A673 (cell line): ENCODE measurements around the gene MTX3. TPM values are rescaled to one million over a fixed set of nuclear protein-coding genes. Genes with fewer than 3 reads are reported as not detected.

Experiments
- BruUV-seq: library from RNA; stranded (reverse); fragments of 400-500 nt; replicated peaks from 2 replicates; lab custom pipeline; 2021; lab: Mats Ljungman, UMichigan
- CTCF ChIA-PET: fragments of 300-600 bp; sonication (Branson Sonifier 250); formaldehyde crosslinking; loops from one replicate; lab custom pipeline; 2022; ENCODE audit warnings: antibody characterized with exemption; lab: Charles Lee
- POLR2A ChIA-PET: fragments of 300-600 bp; sonication (Branson Sonifier 250); formaldehyde crosslinking; loops from one replicate; lab custom pipeline; 2022; ENCODE audit warnings: antibody characterized with exemption; ENCODE audit not compliant: low non-redundant PET; lab: Charles Lee
- DNase-seq: peaks from one replicate; pipeline ENCODE4 v3.0.0-alpha.2; 2015; ENCODE audit warnings: low spot score
- H3K27ac ChIP-seq: fragments of 200-600 bp; sonication (generic); 2 replicates; pipeline ENCODE4 v1.5.1; 2016; ENCODE audit warnings: mixed run types, low read depth, mild to moderate bottlenecking, mixed read lengths, antibody characterized with exemption, low read length; ENCODE audit not compliant: poor library complexity, severe bottlenecking
- H3K27me3 ChIP-seq: fragments of 200-600 bp; sonication (generic); replicated peaks from 2 replicates; pipeline ENCODE4 v1.6.1; 2017; ENCODE audit warnings: mixed run types, low read depth, mild to moderate bottlenecking, mixed read lengths, antibody characterized with exemption, low read length; ENCODE audit not compliant: insufficient read depth, poor library complexity
- H3K36me3 ChIP-seq: fragments of 200-600 bp; sonication (generic); 2 replicates; pipeline ENCODE4 v1.6.1; 2016; ENCODE audit warnings: mixed run types, mild to moderate bottlenecking, mixed read lengths, antibody characterized with exemption, low read length; ENCODE audit not compliant: insufficient read depth, poor library complexity, severe bottlenecking
- H3K4me1 ChIP-seq: fragments of 200-600 bp; sonication (generic); 2 replicates; pipeline ENCODE4 v1.6.1; 2017; ENCODE audit warnings: mixed run types, mild to moderate bottlenecking, mixed read lengths, antibody characterized with exemption, low read length; ENCODE audit not compliant: insufficient read depth, poor library complexity, severe bottlenecking
- H3K4me3 ChIP-seq: fragments of 200-600 bp; sonication (generic); 2 replicates; pipeline ENCODE4 v1.5.1; 2016; ENCODE audit warnings: low read depth, mixed run types, mild to moderate bottlenecking, mixed read lengths, low read length; ENCODE audit not compliant: poor library complexity, severe bottlenecking
- H3K9me3 ChIP-seq: fragments of 200-600 bp; sonication (generic); 2 replicates; pipeline ENCODE4 v1.6.1; 2016; ENCODE audit warnings: mixed run types, low read depth, mild to moderate bottlenecking, mixed read lengths, antibody characterized with exemption, low read length; ENCODE audit not compliant: poor library complexity, severe bottlenecking
- EZH2 ChIP-seq: fragments of 200-600 bp; sonication (generic); IDR thresholded peaks from 2 replicates; pipeline ENCODE4 v1.6.1; 2017; ENCODE audit warnings: borderline replicate concordance, low read depth, mild to moderate bottlenecking, mixed read lengths, antibody characterized with exemption, low read length; ENCODE audit not compliant: poor library complexity, severe bottlenecking
- intact Hi-C: fragments of 100-400 bp; cut with micrococcal nuclease; formaldehyde crosslinking; loops from one replicate; pipeline ENCODE4 v1.10.0; 2022; ENCODE audit not compliant: unreplicated experiment
- total RNA-seq: library from RNA; stranded (reverse); gene quantifications from 2 replicates; pipeline ENCODE4 v1.2.3, GENCODE V29; 2021
- TF ChIP-seq, protein P1 (sequence below): fragments of 300-800, 200-600 bp; sonication (generic); conservative IDR thresholded peaks from 2 replicates; pipeline ENCODE4 v1.5.1; 2017; ENCODE audit warnings: low read depth, mild to moderate bottlenecking, antibody characterized with exemption, low read length, moderate library complexity, mixed read lengths

The MTX3 gene
- total RNA-seq, 1 experiment from 2014 or later = 28.1 TPM

- no peaks in the 10 kb centered on the region for H3K4me1 ChIP-seq
- no peak overlapping the region for H3K27ac ChIP-seq
- TF ChIP-seq, protein P1, sequence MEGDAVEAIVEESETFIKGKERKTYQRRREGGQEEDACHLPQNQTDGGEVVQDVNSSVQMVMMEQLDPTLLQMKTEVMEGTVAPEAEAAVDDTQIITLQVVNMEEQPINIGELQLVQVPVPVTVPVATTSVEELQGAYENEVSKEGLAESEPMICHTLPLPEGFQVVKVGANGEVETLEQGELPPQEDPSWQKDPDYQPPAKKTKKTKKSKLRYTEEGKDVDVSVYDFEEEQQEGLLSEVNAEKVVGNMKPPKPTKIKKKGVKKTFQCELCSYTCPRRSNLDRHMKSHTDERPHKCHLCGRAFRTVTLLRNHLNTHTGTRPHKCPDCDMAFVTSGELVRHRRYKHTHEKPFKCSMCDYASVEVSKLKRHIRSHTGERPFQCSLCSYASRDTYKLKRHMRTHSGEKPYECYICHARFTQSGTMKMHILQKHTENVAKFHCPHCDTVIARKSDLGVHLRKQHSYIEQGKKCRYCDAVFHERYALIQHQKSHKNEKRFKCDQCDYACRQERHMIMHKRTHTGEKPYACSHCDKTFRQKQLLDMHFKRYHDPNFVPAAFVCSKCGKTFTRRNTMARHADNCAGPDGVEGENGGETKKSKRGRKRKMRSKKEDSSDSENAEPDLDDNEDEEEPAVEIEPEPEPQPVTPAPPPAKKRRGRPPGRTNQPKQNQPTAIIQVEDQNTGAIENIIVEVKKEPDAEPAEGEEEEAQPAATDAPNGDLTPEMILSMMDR = no peak
- no peak for TF ChIP-seq EZH2
- peaks cover 6% of the 10 kb centered on the region for H3K27me3 ChIP-seq
- ChIA-PET CTCF (no interaction called here), POLR2A (no interaction called here)
- intact Hi-C loops = no loop called here
- no peak overlapping the region for H3K4me3 ChIP-seq
- no TSS peak for BruUV-seq
- DNase-seq = no peak
- no peaks in the 10 kb centered on the region for H3K9me3 ChIP-seq
- H3K36me3 ChIP-seq = no peaks in the 10 kb centered on the region
These were observed 19.9 kb downstream of the MTX3 start for GRCh38 chr5:79971156-79971555.

DNA sequence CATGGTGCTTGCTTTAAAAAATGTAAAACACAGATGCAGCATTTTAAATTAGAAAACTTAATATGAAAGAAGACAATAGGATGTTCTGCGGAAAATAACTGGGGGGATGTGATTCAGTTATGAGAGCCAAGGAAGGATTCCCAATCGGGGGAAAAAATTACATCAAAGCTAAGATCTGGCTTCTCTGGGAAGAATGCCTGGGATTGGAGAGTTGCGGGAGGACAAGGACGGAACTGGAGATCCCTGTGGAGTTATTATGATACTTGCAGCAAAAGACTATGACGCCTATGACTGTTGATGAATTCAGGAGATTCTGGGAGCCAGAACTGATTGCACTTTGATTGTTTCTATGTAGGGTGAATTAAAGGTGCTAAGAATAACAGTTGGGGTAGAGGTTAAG lies 24.6 kb downstream of the MTX3 start:
- ChIA-PET POLR2A (no interaction called here), CTCF (no interaction called here)
- Histone ChIP-seq H3K36me3 (no peaks in the 10 kb centered on the region), H3K27me3 (peaks cover 8% of the 10 kb centered on the region), H3K4me1 (no peaks in the 10 kb centered on the region), H3K4me3 (no peak overlapping the region), H3K27ac (no peak overlapping the region), H3K9me3 (no peaks in the 10 kb centered on the region)
- no peak for DNase-seq
- no TSS peak for BruUV-seq
- intact Hi-C loops = no loop called here
- TF ChIP-seq, protein P1 = no peak
- no peak for TF ChIP-seq EZH2

DNA sequence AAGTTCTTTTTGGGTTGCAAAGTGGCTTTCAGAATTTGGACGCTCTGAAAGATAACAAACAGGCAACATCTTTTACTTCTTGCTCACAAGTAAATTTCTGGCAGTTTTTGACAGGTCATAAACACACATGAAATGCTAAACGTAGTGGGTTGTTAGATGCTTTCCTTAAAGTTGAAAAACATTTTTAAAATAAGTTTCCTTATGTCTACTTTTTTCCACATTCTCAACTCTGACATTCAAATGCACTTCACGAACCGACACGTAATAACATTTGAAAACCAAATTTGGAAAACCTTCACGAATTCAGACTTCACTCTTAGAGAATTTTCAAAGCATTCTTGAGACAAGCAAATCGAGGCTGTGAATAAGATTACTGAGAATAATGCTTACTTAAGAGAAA lies 26.9 kb downstream of the MTX3 start:
- no TSS peak for BruUV-seq
- TF ChIP-seq, protein P1 = no peak
- no peak for TF ChIP-seq EZH2
- CTCF ChIA-PET = no interaction called here
- no peaks in the 10 kb centered on the region for H3K9me3 ChIP-seq
- no peak overlapping the region for H3K4me3 ChIP-seq
- H3K36me3 ChIP-seq = no peaks in the 10 kb centered on the region
- no peak overlapping the region for H3K27ac ChIP-seq
- no peaks in the 10 kb centered on the region for H3K4me1 ChIP-seq
- intact Hi-C loops = no loop called here
- POLR2A ChIA-PET = no interaction called here
- H3K27me3 ChIP-seq = peaks cover 8% of the 10 kb centered on the region
- DNase-seq = no peak
